HG03565 (cell line): ENCODE measurements around the gene NLRC4.
A peak's percentile ranks its signal among the peaks of the same experiment; 100 is the strongest.
"Not testable (repeated sequence)": the region's sequence is repeated elsewhere in the genome, so short reads cannot be mapped to it uniquely, and the experiment has no call there.

Experiments
- ATAC-seq: cut with Tn5 transposase; IDR thresholded peaks from one replicate; pipeline ENCODE4 v1.9.1; 2021; ENCODE audit warnings: mild to moderate bottlenecking, moderate library complexity; ENCODE audit not compliant: unreplicated experiment

Gene NLRC4

GRCh38 chr2:32264422-32265105, at the start of gene NLRC4:
TSS of gene NLRC4 (minus strand) at chr2:32264886. CDS start at chr2:32256775, 8,111 bp downstream.
- ATAC-seq, result peak; percentile 90

- no peak for ATAC-seq
These were observed 45.9 kb upstream of the NLRC4 start for GRCh38 chr2:32310577-32310976.

- ATAC-seq, result not testable (repeated sequence)
These were observed 29.4 kb upstream of the NLRC4 start for GRCh38 chr2:32293966-32294562.

GRCh38 chr2:32293493-32293892, 28.8 kb upstream of the NLRC4 start:
- not testable (repeated sequence) for ATAC-seq

GRCh38 chr2:32291746-32292145, 27.1 kb upstream of the NLRC4 start:
- no peak for ATAC-seq

- no peak for ATAC-seq
These were observed 25.3 kb upstream of the NLRC4 start for GRCh38 chr2:32290000-32290339.

GRCh38 chr2:32289165-32289999, 24.7 kb upstream of the NLRC4 start:
- ATAC-seq, result no peak

- ATAC-seq, result no peak
These were observed 19.6 kb upstream of the NLRC4 start for GRCh38 chr2:32284321-32284720.

GRCh38 chr2:32278478-32278853, 13.8 kb upstream of the NLRC4 start:
- ATAC-seq, result no peak

- peak; percentile 97 for ATAC-seq
These were observed 13.2 kb upstream of the NLRC4 start, which contains the start of gene YIPF4 for GRCh38 chr2:32277674-32278477. TSS of gene YIPF4 (plus strand) at chr2:32277904. CDS start at chr2:32278156, 252 bp downstream.

- ATAC-seq, result no peak
These were observed 12.6 kb upstream of the NLRC4 start for GRCh38 chr2:32277363-32277673.

- ATAC-seq, result not testable (repeated sequence)
These were observed 11.1 kb upstream of the NLRC4 start for GRCh38 chr2:32275790-32276189.

- no peak for ATAC-seq
These were observed 9.6 kb upstream of the NLRC4 start for GRCh38 chr2:32274289-32274688.

- no peak for ATAC-seq
These were observed 7.6 kb upstream of the NLRC4 start for GRCh38 chr2:32272279-32272678.

GRCh38 chr2:32271063-32271462, 6.4 kb upstream of the NLRC4 start:
- no peak for ATAC-seq

GRCh38 chr2:32262105-32262504, 2.6 kb downstream of the NLRC4 start:
- ATAC-seq, result no peak

GRCh38 chr2:32260376-32260775, 4.3 kb downstream of the NLRC4 start:
- ATAC-seq, result no peak

- ATAC-seq, result no peak
These were observed 6.4 kb downstream of the NLRC4 start for GRCh38 chr2:32258242-32258641.

GRCh38 chr2:32250290-32250689, 14.4 kb downstream of the NLRC4 start:
- no peak for ATAC-seq

GRCh38 chr2:32249731-32250236, 14.9 kb downstream of the NLRC4 start:
- no peak for ATAC-seq

- no peak for ATAC-seq
These were observed 16.4 kb downstream of the NLRC4 start for GRCh38 chr2:32248299-32248698.
